ENCODE data around the gene TTI1.

The TTI1 gene

GRCh38 chr20:38043512-38044300 lies 10.4 kb upstream of the TTI1 start:
- peak; percentile 44 for TF ChIP-seq CTCF (IDR thresholded peaks at IDR 0.05; ENCODE audit: insufficient read depth, low read depth, low read length, missing control alignments)
- peak; percentile 96 for DNase-seq (ENCODE audit: low read depth)
- H3K4me3 ChIP-seq (ENCODE audit: low read length): no peak overlapping the region

- no peak for DNase-seq (ENCODE audit: low read depth)
- no peak overlapping the region for H3K4me3 ChIP-seq (ENCODE audit: low read length)
- TF ChIP-seq CTCF (IDR thresholded peaks at IDR 0.05; ENCODE audit: insufficient read depth, low read depth, low read length, missing control alignments): no peak
Measured at GRCh38 chr20:38040276-38040675, 7.0 kb upstream of the TTI1 start.

GRCh38 chr20:38036366-38036765 lies 3.1 kb upstream of the TTI1 start:
- H3K4me3 ChIP-seq (ENCODE audit: low read length): no peak overlapping the region
- no peak for DNase-seq (ENCODE audit: low read depth)
- TF ChIP-seq CTCF (IDR thresholded peaks at IDR 0.05; ENCODE audit: insufficient read depth, low read depth, low read length, missing control alignments): no peak

- H3K4me3 ChIP-seq (ENCODE audit: low read length): peak overlapping the region; percentile 90
- TF ChIP-seq CTCF (IDR thresholded peaks at IDR 0.05; ENCODE audit: insufficient read depth, low read depth, low read length, missing control alignments): no peak
- DNase-seq (ENCODE audit: low read depth): peak; percentile 27
Measured at GRCh38 chr20:38034961-38035360, 1.7 kb upstream of the TTI1 start.

GRCh38 chr20:38034108-38034649 lies 923 bp upstream of the TTI1 start:
- no peak for DNase-seq (ENCODE audit: low read depth)
- peak overlapping the region; percentile 90 for H3K4me3 ChIP-seq (ENCODE audit: low read length)
- TF ChIP-seq CTCF (IDR thresholded peaks at IDR 0.05; ENCODE audit: insufficient read depth, low read depth, low read length, missing control alignments): no peak

GRCh38 chr20:38032585-38033329 lies 499 bp downstream of the TTI1 start:
- H3K4me3 ChIP-seq (ENCODE audit: low read length): peak overlapping the region; percentile 90
- DNase-seq (ENCODE audit: low read depth): no peak
- TF ChIP-seq CTCF (IDR thresholded peaks at IDR 0.05; ENCODE audit: insufficient read depth, low read depth, low read length, missing control alignments): no peak

All from epithelial cell of esophagus (primary cell).